ENCODE data around the gene GPR153.

The GPR153 gene

GRCh38 chr1:6241887-6242740, 18.8 kb downstream of the GPR153 start:
- Mint-ChIP-seq H3K4me3 (no peak overlapping the region), H3K36me3 (no peaks in the 10 kb centered on the region), H3K27ac (no peak overlapping the region), H3K9me3 (ENCODE audit: low read depth) (no peaks in the 10 kb centered on the region), H3K27me3 (peaks cover 31% of the 10 kb centered on the region), H3K4me1 (ENCODE audit: low read depth) (peaks cover 11% of the 10 kb centered on the region)

- H3K4me3 Mint-ChIP-seq = peak overlapping the region; percentile 3
- H3K27me3 Mint-ChIP-seq = peaks cover 23% of the 10 kb centered on the region
- H3K9me3 Mint-ChIP-seq (ENCODE audit: low read depth) = no peaks in the 10 kb centered on the region
- H3K36me3 Mint-ChIP-seq = no peaks in the 10 kb centered on the region
- peaks cover 6% of the 10 kb centered on the region for H3K4me1 Mint-ChIP-seq (ENCODE audit: low read depth)
- no peak overlapping the region for H3K27ac Mint-ChIP-seq
Measured at GRCh38 chr1:6241107-6241886, 19.6 kb downstream of the GPR153 start.

GRCh38 chr1:6239950-6240768, 20.7 kb downstream of the GPR153 start:
- no peaks in the 10 kb centered on the region for H3K36me3 Mint-ChIP-seq
- no peak overlapping the region for H3K27ac Mint-ChIP-seq
- peaks cover 23% of the 10 kb centered on the region for H3K27me3 Mint-ChIP-seq
- H3K4me1 Mint-ChIP-seq (ENCODE audit: low read depth) = peaks cover 6% of the 10 kb centered on the region
- H3K4me3 Mint-ChIP-seq = no peak overlapping the region
- H3K9me3 Mint-ChIP-seq (ENCODE audit: low read depth) = no peaks in the 10 kb centered on the region

- Mint-ChIP-seq H3K27ac (no peak overlapping the region), H3K27me3 (peaks cover 23% of the 10 kb centered on the region), H3K4me1 (ENCODE audit: low read depth) (peaks cover 11% of the 10 kb centered on the region), H3K36me3 (no peaks in the 10 kb centered on the region), H3K4me3 (no peak overlapping the region), H3K9me3 (ENCODE audit: low read depth) (no peaks in the 10 kb centered on the region)
Measured at GRCh38 chr1:6239213-6239752, 21.6 kb downstream of the GPR153 start.

GRCh38 chr1:6237093-6237492, 23.8 kb downstream of the GPR153 start:
- Mint-ChIP-seq H3K4me1 (ENCODE audit: low read depth) (peaks cover 15% of the 10 kb centered on the region), H3K27me3 (peaks cover 19% of the 10 kb centered on the region), H3K4me3 (peak overlapping the region; percentile 53), H3K9me3 (ENCODE audit: low read depth) (no peaks in the 10 kb centered on the region), H3K36me3 (peaks cover 6% of the 10 kb centered on the region), H3K27ac (no peak overlapping the region)

- H3K4me1 Mint-ChIP-seq (ENCODE audit: low read depth) = peaks cover 9% of the 10 kb centered on the region
- H3K4me3 Mint-ChIP-seq = peak overlapping the region; percentile 89
- H3K9me3 Mint-ChIP-seq (ENCODE audit: low read depth) = no peaks in the 10 kb centered on the region
- H3K27ac Mint-ChIP-seq = peak overlapping the region; percentile 80
- peaks cover 6% of the 10 kb centered on the region for H3K36me3 Mint-ChIP-seq
- peaks cover 10% of the 10 kb centered on the region for H3K27me3 Mint-ChIP-seq
Measured at GRCh38 chr1:6235296-6235677, 25.6 kb downstream of the GPR153 start.

- Mint-ChIP-seq H3K36me3 (peaks cover 6% of the 10 kb centered on the region), H3K4me1 (ENCODE audit: low read depth) (peaks cover 9% of the 10 kb centered on the region), H3K9me3 (ENCODE audit: low read depth) (no peaks in the 10 kb centered on the region), H3K27ac (peak overlapping the region; percentile 80), H3K27me3 (peaks cover 7% of the 10 kb centered on the region), H3K4me3 (peak overlapping the region; percentile 89)
Measured at GRCh38 chr1:6234502-6235295, 26.2 kb downstream of the GPR153 start.

- Mint-ChIP-seq H3K9me3 (ENCODE audit: low read depth) (no peaks in the 10 kb centered on the region), H3K36me3 (peaks cover 6% of the 10 kb centered on the region), H3K27me3 (no peaks in the 10 kb centered on the region), H3K27ac (no peak overlapping the region), H3K4me3 (peak overlapping the region; percentile 46), H3K4me1 (ENCODE audit: low read depth) (peaks cover 9% of the 10 kb centered on the region)
Measured at GRCh38 chr1:6233376-6233775, 27.5 kb downstream of the GPR153 start.

GRCh38 chr1:6225651-6226050, 35.2 kb downstream of the GPR153 start:
- Mint-ChIP-seq H3K36me3 (peaks cover 9% of the 10 kb centered on the region), H3K27ac (no peak overlapping the region), H3K4me1 (ENCODE audit: low read depth) (no peaks in the 10 kb centered on the region), H3K4me3 (no peak overlapping the region), H3K27me3 (no peaks in the 10 kb centered on the region), H3K9me3 (ENCODE audit: low read depth) (no peaks in the 10 kb centered on the region)

GRCh38 chr1:6224718-6225117, 36.2 kb downstream of the GPR153 start:
- H3K27me3 Mint-ChIP-seq = no peaks in the 10 kb centered on the region
- no peaks in the 10 kb centered on the region for H3K9me3 Mint-ChIP-seq (ENCODE audit: low read depth)
- H3K27ac Mint-ChIP-seq = no peak overlapping the region
- peaks cover 10% of the 10 kb centered on the region for H3K36me3 Mint-ChIP-seq
- H3K4me3 Mint-ChIP-seq = no peak overlapping the region
- H3K4me1 Mint-ChIP-seq (ENCODE audit: low read depth) = no peaks in the 10 kb centered on the region

- H3K4me3 Mint-ChIP-seq = no peak overlapping the region
- H3K4me1 Mint-ChIP-seq (ENCODE audit: low read depth) = no peaks in the 10 kb centered on the region
- no peaks in the 10 kb centered on the region for H3K27me3 Mint-ChIP-seq
- no peak overlapping the region for H3K27ac Mint-ChIP-seq
- H3K36me3 Mint-ChIP-seq = peaks cover 10% of the 10 kb centered on the region
- no peaks in the 10 kb centered on the region for H3K9me3 Mint-ChIP-seq (ENCODE audit: low read depth)
Measured at GRCh38 chr1:6223617-6224016, 37.3 kb downstream of the GPR153 start.

GRCh38 chr1:6222636-6223035, 38.3 kb downstream of the GPR153 start:
- Mint-ChIP-seq H3K27me3 (no peaks in the 10 kb centered on the region), H3K27ac (no peak overlapping the region), H3K36me3 (peaks cover 10% of the 10 kb centered on the region), H3K9me3 (ENCODE audit: low read depth) (no peaks in the 10 kb centered on the region), H3K4me1 (ENCODE audit: low read depth) (no peaks in the 10 kb centered on the region), H3K4me3 (no peak overlapping the region)

- Mint-ChIP-seq H3K27me3 (peaks cover 4% of the 10 kb centered on the region), H3K4me3 (no peak overlapping the region), H3K36me3 (peaks cover 7% of the 10 kb centered on the region), H3K4me1 (ENCODE audit: low read depth) (no peaks in the 10 kb centered on the region), H3K27ac (no peak overlapping the region), H3K9me3 (ENCODE audit: low read depth) (no peaks in the 10 kb centered on the region)
Measured at GRCh38 chr1:6221210-6221784, 39.6 kb downstream of the GPR153 start.

GRCh38 chr1:6220236-6220635, 40.7 kb downstream of the GPR153 start:
- Mint-ChIP-seq H3K27ac (no peak overlapping the region), H3K27me3 (peaks cover 10% of the 10 kb centered on the region), H3K9me3 (ENCODE audit: low read depth) (no peaks in the 10 kb centered on the region), H3K4me1 (ENCODE audit: low read depth) (no peaks in the 10 kb centered on the region), H3K4me3 (no peak overlapping the region), H3K36me3 (peaks cover 6% of the 10 kb centered on the region)
